ENCODE measurements around the gene COL20A1. TPM values are rescaled to one million over a fixed set of nuclear protein-coding genes. Genes with fewer than 3 reads are reported as not detected.
"Not testable (repeated sequence)": the region's sequence is repeated elsewhere in the genome, so short reads cannot be mapped to it uniquely, and the experiment has no call there.

The COL20A1 gene
- total and polyA plus RNA-seq, 2 of the 13 experiments (the other 11 are each of a cell fraction or from before 2014, with no cell fraction given): not detected

DNA sequence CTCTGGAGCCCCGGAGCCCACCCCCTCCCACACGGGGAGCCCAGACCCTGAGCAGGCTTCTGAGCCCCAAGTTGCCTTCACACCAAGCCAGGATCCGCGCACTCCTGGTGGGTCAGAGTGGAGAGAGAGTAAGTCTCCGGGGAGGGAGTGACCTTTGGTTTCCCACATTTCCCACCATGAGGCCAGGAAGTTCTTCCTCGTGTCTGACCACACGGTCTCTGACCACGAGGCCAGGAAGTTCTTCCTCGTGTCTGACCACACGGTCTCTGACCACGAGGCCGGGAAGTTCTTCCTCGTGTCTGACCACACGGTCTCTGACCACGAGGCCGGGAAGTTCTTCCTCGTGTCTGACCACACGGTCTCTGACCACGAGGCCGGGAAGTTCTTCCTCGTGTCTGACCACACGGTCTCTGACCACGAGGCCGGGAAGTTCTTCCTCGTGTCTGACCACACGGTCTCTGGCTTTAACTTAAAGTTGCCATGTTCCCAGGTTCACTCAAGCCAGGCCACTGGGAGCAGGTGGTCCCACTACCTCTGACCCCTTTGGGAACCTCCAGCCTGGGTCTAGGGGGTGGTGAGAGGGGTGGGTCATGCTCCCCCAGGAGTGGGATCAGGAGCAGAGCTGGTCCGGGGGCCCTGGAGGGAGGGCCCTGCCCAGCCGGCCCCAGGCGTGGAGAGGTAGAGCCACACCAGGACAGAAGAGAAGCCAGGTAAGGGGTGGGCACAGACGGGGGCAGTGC lies 13.1 kb downstream of the COL20A1 start:
- H3K4me2 ChIP-seq (ENCODE audit: low read depth, low read length); H3K9ac ChIP-seq (ENCODE audit: insufficient read depth, low read depth, low read length); H3K4me3 ChIP-seq (replicated peaks in 1 of 3; ENCODE audit: insufficient read depth in 1 of 3, low read depth in 2 of 3, low read length in 3 of 3); H3K4me1 ChIP-seq (ENCODE audit: insufficient read depth, low read length); intact Hi-C loops (cut with micrococcal nuclease; ENCODE audit: unreplicated experiment); H2AFZ ChIP-seq (ENCODE audit: low read length); H3K9me3 ChIP-seq (ENCODE audit: low read length); FAIRE-seq; H3K36me3 ChIP-seq (replicated peaks in 1 of 2; ENCODE audit: control insufficient read depth in 1 of 2, insufficient read depth in 2 of 2, low read length in 2 of 2); H3K79me2 ChIP-seq (ENCODE audit: insufficient read depth, low read length); DNase-seq (ENCODE audit: low spot score); H3K27ac ChIP-seq (ENCODE audit: extremely low read length, insufficient read depth, low read length); POLR2A ChIA-PET; ATAC-seq; BruUV-seq (replicated peaks): not testable (repeated sequence)
- CTCF ChIA-PET (ENCODE audit: low intra/inter-chr PET ratio, low total read pairs): interaction anchor here (2.0 kb wide), 1 partner anchor 76 kb away, joined by 6 read pairs; no protein-coding TSS in a partner anchor
- 30% methylated on average over 21 of the region's 30 CpGs for WGBS (ENCODE audit: low lambda C conversion rate)
- in situ Hi-C loops (cut with HindIII; ENCODE audit: extremely low pct_ligation_motif_present, low pct_unique_long_range_greater_than_20kb): loop anchor here (5.0 kb wide), 1 partner anchor 76 kb away; no protein-coding TSS in a partner anchor
- Histone ChIP-seq H4K20me1 (ENCODE audit: insufficient read depth, low read length) (peaks cover 13% of the 10 kb centered on the region; the same call in 1 of the 2 replicates), H3K27me3 (ENCODE audit: control insufficient read depth in 1 of 2, insufficient read depth in 2 of 2, low read length in 2 of 2) (peaks cover 20 to 63% of the 10 kb centered on the region in 2 experiments)
- TF ChIP-seq, protein P1, sequence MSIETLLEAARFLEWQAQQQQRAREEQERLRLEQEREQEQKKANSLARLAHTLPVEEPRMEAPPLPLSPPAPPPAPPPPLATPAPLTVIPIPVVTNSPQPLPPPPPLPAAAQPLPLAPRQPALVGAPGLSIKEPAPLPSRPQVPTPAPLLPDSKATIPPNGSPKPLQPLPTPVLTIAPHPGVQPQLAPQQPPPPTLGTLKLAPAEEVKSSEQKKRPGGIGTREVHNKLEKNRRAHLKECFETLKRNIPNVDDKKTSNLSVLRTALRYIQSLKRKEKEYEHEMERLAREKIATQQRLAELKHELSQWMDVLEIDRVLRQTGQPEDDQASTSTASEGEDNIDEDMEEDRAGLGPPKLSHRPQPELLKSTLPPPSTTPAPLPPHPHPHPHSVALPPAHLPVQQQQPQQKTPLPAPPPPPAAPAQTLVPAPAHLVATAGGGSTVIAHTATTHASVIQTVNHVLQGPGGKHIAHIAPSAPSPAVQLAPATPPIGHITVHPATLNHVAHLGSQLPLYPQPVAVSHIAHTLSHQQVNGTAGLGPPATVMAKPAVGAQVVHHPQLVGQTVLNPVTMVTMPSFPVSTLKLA (IDR thresholded peaks at IDR 0.05): peak; percentile 80
- TF ChIP-seq, protein P2, sequence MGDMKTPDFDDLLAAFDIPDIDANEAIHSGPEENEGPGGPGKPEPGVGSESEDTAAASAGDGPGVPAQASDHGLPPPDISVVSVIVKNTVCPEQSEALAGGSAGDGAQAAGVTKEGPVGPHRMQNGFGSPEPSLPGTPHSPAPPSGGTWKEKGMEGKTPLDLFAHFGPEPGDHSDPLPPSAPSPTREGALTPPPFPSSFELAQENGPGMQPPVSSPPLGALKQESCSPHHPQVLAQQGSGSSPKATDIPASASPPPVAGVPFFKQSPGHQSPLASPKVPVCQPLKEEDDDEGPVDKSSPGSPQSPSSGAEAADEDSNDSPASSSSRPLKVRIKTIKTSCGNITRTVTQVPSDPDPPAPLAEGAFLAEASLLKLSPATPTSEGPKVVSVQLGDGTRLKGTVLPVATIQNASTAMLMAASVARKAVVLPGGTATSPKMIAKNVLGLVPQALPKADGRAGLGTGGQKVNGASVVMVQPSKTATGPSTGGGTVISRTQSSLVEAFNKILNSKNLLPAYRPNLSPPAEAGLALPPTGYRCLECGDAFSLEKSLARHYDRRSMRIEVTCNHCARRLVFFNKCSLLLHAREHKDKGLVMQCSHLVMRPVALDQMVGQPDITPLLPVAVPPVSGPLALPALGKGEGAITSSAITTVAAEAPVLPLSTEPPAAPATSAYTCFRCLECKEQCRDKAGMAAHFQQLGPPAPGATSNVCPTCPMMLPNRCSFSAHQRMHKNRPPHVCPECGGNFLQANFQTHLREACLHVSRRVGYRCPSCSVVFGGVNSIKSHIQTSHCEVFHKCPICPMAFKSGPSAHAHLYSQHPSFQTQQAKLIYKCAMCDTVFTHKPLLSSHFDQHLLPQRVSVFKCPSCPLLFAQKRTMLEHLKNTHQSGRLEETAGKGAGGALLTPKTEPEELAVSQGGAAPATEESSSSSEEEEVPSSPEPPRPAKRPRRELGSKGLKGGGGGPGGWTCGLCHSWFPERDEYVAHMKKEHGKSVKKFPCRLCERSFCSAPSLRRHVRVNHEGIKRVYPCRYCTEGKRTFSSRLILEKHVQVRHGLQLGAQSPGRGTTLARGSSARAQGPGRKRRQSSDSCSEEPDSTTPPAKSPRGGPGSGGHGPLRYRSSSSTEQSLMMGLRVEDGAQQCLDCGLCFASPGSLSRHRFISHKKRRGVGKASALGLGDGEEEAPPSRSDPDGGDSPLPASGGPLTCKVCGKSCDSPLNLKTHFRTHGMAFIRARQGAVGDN (CRISPR knock-in tag; IDR thresholded peaks at IDR 0.05): peak; percentile 14; the same call in 1 of the 2 replicates
- TF ChIP-seq ZMYM3 (CRISPR knock-in tag; IDR thresholded peaks at IDR 0.05): peak; percentile 85
